Nephron (organoid): Measurements from ENCODE around the gene B3GNT9.
A peak's percentile ranks its signal among the peaks of the same experiment; 100 is the strongest.

Source experiments
- H3K27ac Mint-ChIP-seq, 3 experiments: 2 replicates each; pipeline ENCODE4 v1.8.0; 2020; ENCODE audit warnings: mixed read lengths in 3 of 3, mild to moderate bottlenecking in 2 of 3, moderate library complexity in 1 of 3
- H3K27me3 Mint-ChIP-seq: 2 replicates; pipeline ENCODE4 v1.8.0; 2021; ENCODE audit warnings: low read depth, mild to moderate bottlenecking, moderate library complexity, mixed read lengths
- H3K36me3 Mint-ChIP-seq: 2 replicates; pipeline ENCODE4 v1.8.0; 2020; ENCODE audit warnings: low read depth, mixed read lengths
- H3K4me1 Mint-ChIP-seq: 2 replicates; pipeline ENCODE4 v1.8.0; 2020; ENCODE audit warnings: mixed read lengths
- H3K4me3 Mint-ChIP-seq, 3 experiments: 2 replicates each; pipeline ENCODE4 v1.8.0; 2020; ENCODE audit warnings: mild to moderate bottlenecking in 3 of 3, mixed read lengths in 3 of 3, moderate library complexity in 2 of 3
- H3K9me3 Mint-ChIP-seq: 2 replicates; pipeline ENCODE4 v1.8.0; 2020; ENCODE audit warnings: mixed read lengths
- TF ChIP-seq, protein P1 (sequence below), 3 experiments: fragments of 200-600 bp; sonication (generic); IDR thresholded peaks; one replicate each; pipeline ENCODE4 v1.5.0; 2021; ENCODE audit warnings: antibody characterized with exemption in 3 of 3; ENCODE audit not compliant: unreplicated experiment in 3 of 3

The B3GNT9 gene, protein sequence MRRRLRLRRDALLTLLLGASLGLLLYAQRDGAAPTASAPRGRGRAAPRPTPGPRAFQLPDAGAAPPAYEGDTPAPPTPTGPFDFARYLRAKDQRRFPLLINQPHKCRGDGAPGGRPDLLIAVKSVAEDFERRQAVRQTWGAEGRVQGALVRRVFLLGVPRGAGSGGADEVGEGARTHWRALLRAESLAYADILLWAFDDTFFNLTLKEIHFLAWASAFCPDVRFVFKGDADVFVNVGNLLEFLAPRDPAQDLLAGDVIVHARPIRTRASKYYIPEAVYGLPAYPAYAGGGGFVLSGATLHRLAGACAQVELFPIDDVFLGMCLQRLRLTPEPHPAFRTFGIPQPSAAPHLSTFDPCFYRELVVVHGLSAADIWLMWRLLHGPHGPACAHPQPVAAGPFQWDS

DNA sequence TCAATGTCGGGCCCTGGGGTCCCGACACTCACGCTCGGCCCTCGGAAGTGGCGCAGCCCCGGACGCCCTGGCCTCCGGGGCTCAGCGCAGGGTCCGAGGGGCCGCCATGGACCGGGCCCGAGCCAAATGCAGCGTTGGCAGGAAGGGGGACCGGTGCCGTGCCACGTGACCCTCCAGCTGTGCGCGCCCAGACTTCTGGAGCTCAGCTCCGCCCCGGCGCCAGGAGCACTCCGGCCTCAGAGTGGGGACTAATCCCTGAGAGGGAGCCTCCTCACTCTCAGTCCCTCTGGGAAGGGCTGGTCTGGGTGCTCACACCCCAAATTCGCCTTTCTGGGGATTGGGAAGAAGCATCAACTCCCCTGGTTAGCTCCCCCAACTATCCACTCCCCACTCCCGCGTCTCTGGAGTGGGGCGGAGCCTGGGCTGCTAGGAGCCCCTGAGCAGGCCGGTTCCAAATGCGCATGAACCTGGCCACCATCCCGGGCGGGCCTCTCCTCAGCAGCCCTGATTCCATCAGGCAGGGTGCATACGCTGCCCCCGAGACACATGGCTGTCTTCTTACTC, at the start of gene B3GNT9:
B3GNT9 (minus strand) TSS at position 166 of the 564 bp plus-strand sequence. CDS start 513 bp downstream, outside the sequence.
- Mint-ChIP-seq H3K27ac (peak within 1 kb of the TSS; percentile 92 to 99 (median 99)), H3K27me3 (peaks cover 43% of the 10 kb centered on the region), H3K9me3 (no peaks in the 10 kb centered on the region), H3K36me3 (peaks cover 31% of the 10 kb centered on the region), H3K4me3 (peak within 1 kb of the TSS; percentile 83 to 91 (median 91)), H3K4me1 (peaks cover 20% of the 10 kb centered on the region)
- TF ChIP-seq, protein P1, sequence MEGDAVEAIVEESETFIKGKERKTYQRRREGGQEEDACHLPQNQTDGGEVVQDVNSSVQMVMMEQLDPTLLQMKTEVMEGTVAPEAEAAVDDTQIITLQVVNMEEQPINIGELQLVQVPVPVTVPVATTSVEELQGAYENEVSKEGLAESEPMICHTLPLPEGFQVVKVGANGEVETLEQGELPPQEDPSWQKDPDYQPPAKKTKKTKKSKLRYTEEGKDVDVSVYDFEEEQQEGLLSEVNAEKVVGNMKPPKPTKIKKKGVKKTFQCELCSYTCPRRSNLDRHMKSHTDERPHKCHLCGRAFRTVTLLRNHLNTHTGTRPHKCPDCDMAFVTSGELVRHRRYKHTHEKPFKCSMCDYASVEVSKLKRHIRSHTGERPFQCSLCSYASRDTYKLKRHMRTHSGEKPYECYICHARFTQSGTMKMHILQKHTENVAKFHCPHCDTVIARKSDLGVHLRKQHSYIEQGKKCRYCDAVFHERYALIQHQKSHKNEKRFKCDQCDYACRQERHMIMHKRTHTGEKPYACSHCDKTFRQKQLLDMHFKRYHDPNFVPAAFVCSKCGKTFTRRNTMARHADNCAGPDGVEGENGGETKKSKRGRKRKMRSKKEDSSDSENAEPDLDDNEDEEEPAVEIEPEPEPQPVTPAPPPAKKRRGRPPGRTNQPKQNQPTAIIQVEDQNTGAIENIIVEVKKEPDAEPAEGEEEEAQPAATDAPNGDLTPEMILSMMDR (IDR thresholded peaks at IDR 0.05; ENCODE audit: unreplicated experiment in 3 of 3) = no peak

DNA sequence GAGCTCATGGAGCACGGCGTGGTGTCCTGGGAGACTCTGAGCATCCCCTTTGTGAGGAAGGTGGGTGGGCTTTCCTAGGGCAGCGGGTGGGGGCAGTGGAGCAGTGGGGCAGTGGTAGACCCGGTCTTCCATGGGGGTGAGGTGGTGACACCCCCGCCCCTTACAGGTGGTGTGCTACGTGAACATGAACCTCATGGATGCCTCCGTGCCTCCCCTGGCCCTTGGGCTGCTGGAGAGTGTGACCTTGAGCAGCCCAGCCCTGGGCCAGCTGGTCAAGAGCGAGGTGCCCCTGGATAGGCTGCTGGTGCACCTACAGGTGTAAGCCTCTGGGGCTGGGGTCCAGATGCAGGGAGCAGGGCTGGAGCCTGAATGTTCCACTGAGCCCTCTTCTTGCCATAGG, 49.7 kb upstream of the B3GNT9 start:
- H3K27ac Mint-ChIP-seq = no peak overlapping the region
- peaks cover 8% of the 10 kb centered on the region for H3K4me1 Mint-ChIP-seq
- TF ChIP-seq, protein P1 (IDR thresholded peaks at IDR 0.05; ENCODE audit: unreplicated experiment in 3 of 3) = no peak
- H3K36me3 Mint-ChIP-seq = peaks cover 26% of the 10 kb centered on the region
- H3K27me3 Mint-ChIP-seq = peaks cover 5% of the 10 kb centered on the region
- H3K9me3 Mint-ChIP-seq = no peaks in the 10 kb centered on the region
- H3K4me3 Mint-ChIP-seq = no peak overlapping the region

DNA sequence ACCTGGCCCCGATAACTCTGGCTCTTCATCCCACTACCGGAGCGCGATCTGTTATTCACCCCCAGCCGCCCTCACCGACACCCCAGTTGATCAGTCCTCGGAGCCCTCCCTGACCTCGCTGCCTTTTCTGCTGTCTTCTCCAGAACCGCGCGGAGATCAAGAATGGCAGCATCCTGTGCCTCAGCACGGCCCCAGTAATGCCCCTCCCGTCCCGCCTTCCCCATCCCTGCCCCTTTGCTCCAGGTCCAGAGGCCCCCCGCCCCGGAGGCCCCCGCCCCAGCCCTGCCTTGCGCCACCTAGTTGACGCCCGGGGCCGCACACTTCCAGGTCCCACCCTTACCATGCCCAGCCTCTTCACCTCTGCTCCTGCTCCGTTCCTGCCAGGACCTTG, 49.0 kb upstream of the B3GNT9 start:
- TF ChIP-seq, protein P1 (IDR thresholded peaks at IDR 0.05; ENCODE audit: unreplicated experiment in 3 of 3) = peak in 1 of 3 experiments; percentile 16
- no peak overlapping the region for H3K27ac Mint-ChIP-seq

DNA sequence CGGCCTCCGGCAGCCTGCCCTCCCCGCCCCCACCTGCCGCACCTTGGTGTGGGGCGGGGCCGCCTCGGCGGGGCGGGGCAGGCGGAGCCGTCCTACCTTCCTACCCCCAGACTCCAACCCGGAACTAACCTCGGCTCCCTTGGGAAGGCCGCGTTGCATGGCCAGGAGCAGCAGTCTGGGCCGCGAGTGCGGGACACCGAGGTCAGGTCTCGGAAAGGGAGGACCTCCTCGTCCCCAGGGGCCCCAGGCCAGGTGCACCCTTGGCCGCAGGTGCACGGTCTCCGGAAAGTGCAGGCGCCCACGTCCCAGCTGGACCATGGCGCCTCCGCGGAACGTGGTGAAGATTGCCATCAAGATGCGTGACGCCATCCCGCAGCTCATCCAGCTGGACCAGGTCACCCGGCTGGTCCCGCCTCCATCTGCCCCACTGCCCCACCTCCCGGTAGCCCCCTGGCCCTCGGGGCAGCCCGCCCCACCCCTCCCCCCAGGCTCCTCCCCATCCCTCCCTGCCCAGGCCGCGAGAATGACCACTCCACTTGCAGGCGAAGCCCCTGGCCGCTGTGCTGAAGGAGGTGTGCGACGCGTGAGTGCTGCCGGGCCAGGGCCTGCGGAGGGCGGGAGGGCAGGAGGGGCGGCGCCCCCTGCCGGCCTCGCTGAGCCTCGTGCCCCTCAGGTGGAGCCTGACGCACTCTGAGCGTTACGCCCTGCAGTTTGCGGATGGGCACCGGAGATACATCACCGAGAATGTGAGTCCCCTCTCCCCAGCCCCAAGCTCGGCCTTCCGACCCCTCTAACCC, 48.4 kb upstream of the B3GNT9 start, which contains the start of gene ELMO3:
ELMO3 (plus strand) TSS at position 121 of the 797 bp plus-strand sequence; CDS start at position 317, 196 bp downstream.
- Mint-ChIP-seq H3K4me3 (peak within 1 kb of the TSS in 2 of 3 experiments; percentile 38 to 64), H3K9me3 (no peaks in the 10 kb centered on the region), H3K4me1 (peaks cover 8% of the 10 kb centered on the region), H3K27me3 (peaks cover 5% of the 10 kb centered on the region), H3K27ac (peak within 1 kb of the TSS in 1 of 3 experiments; percentile 74), H3K36me3 (peaks cover 35% of the 10 kb centered on the region)
- TF ChIP-seq, protein P1 (IDR thresholded peaks at IDR 0.05; ENCODE audit: unreplicated experiment in 3 of 3) = peak; percentile 22 to 29 (median 23)

More for the DNA sequence above, 49.0 kb upstream of the B3GNT9 start:
- H3K4me1 Mint-ChIP-seq = peaks cover 8% of the 10 kb centered on the region
- peak overlapping the region in 2 of 3 experiments; percentile 14 to 34 for H3K4me3 Mint-ChIP-seq
- H3K27me3 Mint-ChIP-seq = peaks cover 5% of the 10 kb centered on the region
- H3K9me3 Mint-ChIP-seq = no peaks in the 10 kb centered on the region
- H3K36me3 Mint-ChIP-seq = peaks cover 32% of the 10 kb centered on the region

DNA sequence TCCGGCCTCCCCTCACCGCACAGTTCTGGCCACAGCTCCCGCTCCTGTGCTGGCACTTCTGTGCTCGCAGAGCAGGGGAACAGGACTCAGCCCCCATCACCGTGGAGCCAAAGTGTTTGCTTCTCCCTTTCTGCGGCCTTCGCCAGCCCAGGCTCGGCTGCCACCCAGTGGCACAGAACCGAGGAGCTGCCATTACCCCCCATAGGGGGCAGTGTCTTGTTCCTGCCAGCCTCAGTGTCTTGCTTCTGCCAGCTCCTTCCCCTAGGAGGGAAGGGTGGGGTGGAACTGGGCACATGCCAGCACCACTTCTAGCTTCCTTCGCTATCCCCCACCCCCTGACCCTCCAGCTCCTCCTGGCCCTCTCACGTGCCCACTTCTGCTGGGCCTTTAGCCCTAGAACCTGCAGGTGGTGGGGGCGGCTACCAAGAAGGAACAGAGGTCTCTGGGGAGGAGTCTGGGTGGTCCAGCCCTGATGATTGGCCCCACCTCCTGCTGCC, 47.5 kb upstream of the B3GNT9 start:
- H3K36me3 Mint-ChIP-seq = peaks cover 39% of the 10 kb centered on the region
- H3K4me3 Mint-ChIP-seq = peak overlapping the region in 2 of 3 experiments; percentile 38 to 64
- H3K27ac Mint-ChIP-seq = no peak overlapping the region
- no peaks in the 10 kb centered on the region for H3K9me3 Mint-ChIP-seq
- peaks cover 5% of the 10 kb centered on the region for H3K27me3 Mint-ChIP-seq
- H3K4me1 Mint-ChIP-seq = peaks cover 17% of the 10 kb centered on the region
- TF ChIP-seq, protein P1 (IDR thresholded peaks at IDR 0.05; ENCODE audit: unreplicated experiment in 3 of 3) = peak in 2 of 3 experiments; percentile 15 to 22
